Measurements from ENCODE around the gene SLC38A11.

GRCh38 chr2:164860694-164861042 lies 94.7 kb downstream of the SLC38A11 start:
- TF ChIP-seq CTCF (IDR thresholded peaks at IDR 0.05 in 2 of 3, conservative IDR thresholded peaks at IDR 0.05 in 1 of 3; ENCODE audit: control insufficient read depth in 2 of 3, extremely low read depth in 1 of 3, insufficient read depth in 1 of 3, low read depth in 3 of 3, low read length in 3 of 3) (no peak), NFIC (IDR thresholded peaks at IDR 0.05; ENCODE audit: low read depth, low read length) (no peak), SRF (IDR thresholded peaks at IDR 0.05; ENCODE audit: low read depth in 2 of 2, low read length in 2 of 2) (no peak), TBL1XR1 (IDR thresholded peaks at IDR 0.05; ENCODE audit: low read depth, low read length) (no peak), YY1 (IDR thresholded peaks at IDR 0.05; ENCODE audit: low read depth, low read length) (no peak), ZNF207 (IDR thresholded peaks at IDR 0.05; ENCODE audit: borderline replicate concordance) (no peak), TCF7 (IDR thresholded peaks at IDR 0.05; ENCODE audit: borderline replicate concordance) (no peak)
